ENCODE results near the gene CREBBP. TPM values are rescaled to one million over a fixed set of nuclear protein-coding genes. Genes with fewer than 3 reads are reported as not detected.

The CREBBP gene
- polyA plus RNA-seq, 2 of the 4 experiments (the other 2 are of a cell fraction): 8.0 to 13.4 TPM

GRCh38 chr16:3731126-3731935 lies 149.2 kb downstream of the CREBBP start:
- Histone ChIP-seq H3K4me3 (no peak overlapping the region), H3K4me1 (no peaks in the 10 kb centered on the region), H3K9me3 (no peaks in the 10 kb centered on the region), H3K27ac (no peak overlapping the region), H3K4me2 (no peak overlapping the region)
- ChIA-PET POLR2A (no interaction called here), CTCF (interaction anchor here (1.5 kb wide), 1 partner anchor 9 kb away, joined by 3 read pairs; no protein-coding TSS in a partner anchor)
- TF ChIP-seq RFX5 (IDR thresholded peaks at IDR 0.05) (no peak), CHD2 (IDR thresholded peaks at IDR 0.05; ENCODE audit: low read length, partially characterized antibody) (no peak)
- ATAC-seq (peak in 1 of 2 experiments; percentile 41; a peak in 2 of 6 replicates), DNase-seq (ENCODE audit: low read depth in 1 of 2, low spot score in 1 of 2) (no peak), FAIRE-seq (no peak)
- WGBS (ENCODE audit: missing lambda C conversion rate): 94% methylated on average over 23 of the region's 34 CpGs

GRCh38 chr16:3730161-3731125 lies 150.1 kb downstream of the CREBBP start:
- no peaks in the 10 kb centered on the region for H3K9me3 ChIP-seq
- H3K27ac ChIP-seq: no peak overlapping the region
- DNase-seq (ENCODE audit: low read depth in 1 of 2, low spot score in 1 of 2) (no peak), FAIRE-seq (no peak), ATAC-seq (0 out of 6 replicates have a peak, but pooled peaks of 1 of the 2 experiments have one; percentile 50)
- no peak overlapping the region for H3K4me2 ChIP-seq
- no peaks in the 10 kb centered on the region for H3K4me1 ChIP-seq
- CTCF ChIA-PET: interaction anchor here (0.6 to 1.5 kb wide), 2 partner anchors 10 to 540 kb away, joined by 3 to 4 read pairs; no protein-coding TSS in a partner anchor
- H3K4me3 ChIP-seq: no peak overlapping the region
- 93% methylated on average over 21 of the region's 24 CpGs for WGBS (ENCODE audit: missing lambda C conversion rate)
- POLR2A ChIA-PET: no interaction called here
- no peak for TF ChIP-seq HOXA7 (CRISPR knock-in tag; IDR thresholded peaks at IDR 0.05)
- TF ChIP-seq HDAC2 (IDR thresholded peaks at IDR 0.05): no peak
- TF ChIP-seq ZFP36 (IDR thresholded peaks at IDR 0.05; ENCODE audit: borderline replicate concordance, partially characterized antibody): no peak
- TF ChIP-seq EHMT2 (IDR thresholded peaks at IDR 0.05; ENCODE audit: low read depth): no peak
- no peak for TF ChIP-seq FOSL2 (IDR thresholded peaks at IDR 0.05)
- TF ChIP-seq FOSL2 (CRISPR knock-in tag; IDR thresholded peaks at IDR 0.05): no peak
- TF ChIP-seq JUNB (IDR thresholded peaks at IDR 0.05): no peak

- no peaks in the 10 kb centered on the region for H3K9me3 ChIP-seq
- H3K27ac ChIP-seq: no peak overlapping the region
- H3K4me1 ChIP-seq: no peaks in the 10 kb centered on the region
- ChIA-PET CTCF (interaction anchor here (0.5 to 0.6 kb wide), 2 partner anchors 230 to 541 kb away, joined by 4 to 5 read pairs; no protein-coding TSS in a partner anchor), POLR2A (no interaction called here)
- ATAC-seq (no peak), DNase-seq (ENCODE audit: low read depth in 1 of 2, low spot score in 1 of 2) (no peak), FAIRE-seq (no peak)
- TF ChIP-seq ESRRA (IDR thresholded peaks at IDR 0.05; ENCODE audit: borderline replicate concordance, low read length): no peak
- no peak for TF ChIP-seq FOXS1 (CRISPR knock-in tag; IDR thresholded peaks at IDR 0.05)
- no peak for TF ChIP-seq MYC (IDR thresholded peaks at IDR 0.05; ENCODE audit: borderline replicate concordance, low read length)
- no peak for TF ChIP-seq ZFP36 (IDR thresholded peaks at IDR 0.05; ENCODE audit: borderline replicate concordance, partially characterized antibody)
- no peak for TF ChIP-seq HEYL (CRISPR knock-in tag; IDR thresholded peaks at IDR 0.05)
- no peak for TF ChIP-seq HDAC2 (IDR thresholded peaks at IDR 0.05)
- no peak for TF ChIP-seq E2F6 (IDR thresholded peaks at IDR 0.05; ENCODE audit: borderline replicate concordance, low read depth)
- TF ChIP-seq JUN (IDR thresholded peaks at IDR 0.05): no peak
- TF ChIP-seq CBX2 (IDR thresholded peaks at IDR 0.05; ENCODE audit: borderline replicate concordance, low read depth): no peak
- TF ChIP-seq PHF8 (IDR thresholded peaks at IDR 0.05; ENCODE audit: borderline replicate concordance, low read depth): no peak
- TF ChIP-seq CBX8 (IDR thresholded peaks at IDR 0.05): no peak
- TF ChIP-seq ELK1 (IDR thresholded peaks at IDR 0.05; ENCODE audit: low read depth, low read length): no peak
- no peak for TF ChIP-seq NR3C1 (IDR thresholded peaks at IDR 0.05)
- H3K4me3 ChIP-seq: no peak overlapping the region
- no peak overlapping the region for H3K4me2 ChIP-seq
- WGBS (ENCODE audit: missing lambda C conversion rate): 94% methylated on average over 45 of the region's 49 CpGs
Observed at GRCh38 chr16:3729161-3730112, 151.1 kb downstream of the CREBBP start.

All from A549 (cell line).